Astrocyte of the cerebellum (primary cell): Measurements from ENCODE around the gene MRPL24.
A peak's percentile ranks its signal among the peaks of the same experiment; 100 is the strongest.

ENCODE experiments used
- DNase-seq: peaks from one replicate; pipeline ENCODE4 v3.0.0-alpha.2; 2011; ENCODE audit warnings: low read depth
- H3K4me3 ChIP-seq: 2 replicates; pipeline ENCODE4 v1.5.1; 2011; ENCODE audit warnings: mild to moderate bottlenecking, low read depth, low read length, moderate library complexity
- in situ Hi-C: cut with HindIII; loops from 2 replicates; pipeline ENCODE4 v1.10.0; 2017; ENCODE audit warnings: low sequenced_read_pairs
- TF ChIP-seq, protein P1 (sequence below): IDR thresholded peaks from 2 replicates; pipeline ENCODE4 v1.5.1; 2012; ENCODE audit warnings: low read length, low read depth, moderate library complexity, mild to moderate bottlenecking; ENCODE audit errors: missing control alignments

The MRPL24 gene

GRCh38 chr1:156740741-156741480, at the start of gene MRPL24:
TSS of gene MRPL24 (minus strand) at chr1:156741088. CDS start at chr1:156738704, 2,384 bp downstream.
- TF ChIP-seq, protein P1, sequence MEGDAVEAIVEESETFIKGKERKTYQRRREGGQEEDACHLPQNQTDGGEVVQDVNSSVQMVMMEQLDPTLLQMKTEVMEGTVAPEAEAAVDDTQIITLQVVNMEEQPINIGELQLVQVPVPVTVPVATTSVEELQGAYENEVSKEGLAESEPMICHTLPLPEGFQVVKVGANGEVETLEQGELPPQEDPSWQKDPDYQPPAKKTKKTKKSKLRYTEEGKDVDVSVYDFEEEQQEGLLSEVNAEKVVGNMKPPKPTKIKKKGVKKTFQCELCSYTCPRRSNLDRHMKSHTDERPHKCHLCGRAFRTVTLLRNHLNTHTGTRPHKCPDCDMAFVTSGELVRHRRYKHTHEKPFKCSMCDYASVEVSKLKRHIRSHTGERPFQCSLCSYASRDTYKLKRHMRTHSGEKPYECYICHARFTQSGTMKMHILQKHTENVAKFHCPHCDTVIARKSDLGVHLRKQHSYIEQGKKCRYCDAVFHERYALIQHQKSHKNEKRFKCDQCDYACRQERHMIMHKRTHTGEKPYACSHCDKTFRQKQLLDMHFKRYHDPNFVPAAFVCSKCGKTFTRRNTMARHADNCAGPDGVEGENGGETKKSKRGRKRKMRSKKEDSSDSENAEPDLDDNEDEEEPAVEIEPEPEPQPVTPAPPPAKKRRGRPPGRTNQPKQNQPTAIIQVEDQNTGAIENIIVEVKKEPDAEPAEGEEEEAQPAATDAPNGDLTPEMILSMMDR, result no peak
- peak within 1 kb of the TSS; percentile 69 for H3K4me3 ChIP-seq
- DNase-seq, result peak; percentile 99
- in situ Hi-C loops, result no loop called here

DNA sequence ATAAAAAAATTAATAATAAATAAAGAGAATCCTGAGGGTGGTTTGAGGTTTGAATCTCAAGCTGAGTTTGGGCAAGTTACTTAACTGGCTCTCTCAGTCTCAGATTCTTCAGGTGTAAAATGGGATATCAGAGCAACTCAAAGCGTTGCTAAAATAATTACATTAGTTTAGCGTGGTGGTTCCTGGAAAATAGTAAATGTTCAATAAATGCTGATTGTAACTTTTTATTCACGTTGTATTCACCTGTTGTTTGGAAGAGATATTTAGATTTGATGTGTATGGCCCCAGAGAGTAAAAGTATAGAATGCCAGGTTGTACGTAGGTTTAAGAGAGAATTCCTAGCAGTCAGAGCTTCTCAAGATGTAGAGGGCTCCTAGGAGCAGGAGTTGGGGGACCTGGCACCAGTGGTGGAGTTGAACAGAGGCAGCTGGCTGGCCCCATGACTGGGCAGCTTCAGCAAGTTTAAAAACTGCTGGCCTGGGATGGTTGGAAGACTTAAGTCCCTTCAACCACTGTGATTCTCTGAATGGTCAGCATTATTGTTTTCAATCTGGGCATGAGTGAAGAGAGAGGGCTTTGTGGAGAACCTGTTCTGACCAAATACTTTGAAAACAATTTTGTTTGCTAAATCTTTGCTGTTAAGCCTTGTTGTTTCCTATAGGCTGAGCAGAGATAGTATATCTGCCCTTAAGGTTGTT, 48.9 kb upstream of the MRPL24 start:
- in situ Hi-C loops, result no loop called here
- H3K4me3 ChIP-seq, result no peak overlapping the region
- DNase-seq, result no peak
- TF ChIP-seq, protein P1, result no peak

- DNase-seq, result no peak
- no peak overlapping the region for H3K4me3 ChIP-seq
- TF ChIP-seq, protein P1, result no peak
- in situ Hi-C loops, result no loop called here
Observed at GRCh38 chr1:156788136-156788535, 47.2 kb upstream of the MRPL24 start.

- no peak overlapping the region for H3K4me3 ChIP-seq
- in situ Hi-C loops, result no loop called here
- TF ChIP-seq, protein P1, result no peak
- DNase-seq, result no peak
Observed at GRCh38 chr1:156786640-156787039, 45.8 kb upstream of the MRPL24 start.

- no peak for DNase-seq
- TF ChIP-seq, protein P1, result no peak
- no peak overlapping the region for H3K4me3 ChIP-seq
- in situ Hi-C loops, result no loop called here
Observed at GRCh38 chr1:156785458-156785857, 44.6 kb upstream of the MRPL24 start.

DNA sequence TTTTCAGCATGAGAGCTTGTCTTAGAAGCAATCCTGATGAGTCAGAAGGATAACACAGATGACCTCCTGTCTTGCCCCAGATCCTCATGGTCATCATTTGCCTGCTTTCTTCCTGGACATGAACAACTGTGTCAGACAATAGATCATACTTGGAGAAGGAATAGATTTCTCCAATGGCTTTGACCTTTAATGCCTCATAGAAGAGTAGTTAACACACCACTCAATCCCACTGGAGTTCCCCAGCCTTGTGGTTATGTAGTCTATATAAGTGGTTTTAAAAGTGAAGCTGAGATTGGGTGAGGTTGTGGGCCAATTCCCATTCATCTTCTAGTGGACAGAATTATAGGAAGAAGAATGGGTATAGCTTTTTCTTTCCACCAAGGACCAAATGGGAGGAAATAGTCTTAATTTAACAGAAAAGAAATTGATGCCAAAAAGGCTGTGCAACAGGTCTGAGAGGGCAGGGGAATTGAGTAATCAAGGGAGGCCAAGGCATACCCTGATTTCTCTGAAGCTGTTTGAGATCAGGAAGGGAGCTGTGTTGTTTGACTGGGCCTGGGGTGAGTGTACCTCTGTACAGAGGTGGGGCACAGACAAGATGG, 40.8 kb upstream of the MRPL24 start:
- TF ChIP-seq, protein P1, result no peak
- no peak for DNase-seq
- no peak overlapping the region for H3K4me3 ChIP-seq
- in situ Hi-C loops, result no loop called here
